Gastroesophageal sphincter (tissue), 3 donors: Measurements from ENCODE around the gene SIMC1.
"Not testable (repeated sequence)": the region's sequence is repeated elsewhere in the genome, so short reads cannot be mapped to it uniquely, and the experiment has no call there.

Experiments used
- CTCF ChIP-seq, 4 experiments: fragments of 200-600 bp in 2 of 4; fragments of 450-650 bp in 2 of 4; sonication (generic) in 1 of 4; IDR thresholded peaks; one replicate each; pipeline ENCODE4 v1.5.1; 2017 to 2019; ENCODE audit warnings: antibody characterized with exemption in 4 of 4, mild to moderate bottlenecking in 2 of 4, moderate library complexity in 2 of 4
- POLR2AphosphoS5 ChIP-seq: sonication (generic); formaldehyde crosslinking; IDR thresholded peaks from one replicate; pipeline ENCODE4 v1.6.1; 2017; ENCODE audit warnings: antibody characterized with exemption

DNA sequence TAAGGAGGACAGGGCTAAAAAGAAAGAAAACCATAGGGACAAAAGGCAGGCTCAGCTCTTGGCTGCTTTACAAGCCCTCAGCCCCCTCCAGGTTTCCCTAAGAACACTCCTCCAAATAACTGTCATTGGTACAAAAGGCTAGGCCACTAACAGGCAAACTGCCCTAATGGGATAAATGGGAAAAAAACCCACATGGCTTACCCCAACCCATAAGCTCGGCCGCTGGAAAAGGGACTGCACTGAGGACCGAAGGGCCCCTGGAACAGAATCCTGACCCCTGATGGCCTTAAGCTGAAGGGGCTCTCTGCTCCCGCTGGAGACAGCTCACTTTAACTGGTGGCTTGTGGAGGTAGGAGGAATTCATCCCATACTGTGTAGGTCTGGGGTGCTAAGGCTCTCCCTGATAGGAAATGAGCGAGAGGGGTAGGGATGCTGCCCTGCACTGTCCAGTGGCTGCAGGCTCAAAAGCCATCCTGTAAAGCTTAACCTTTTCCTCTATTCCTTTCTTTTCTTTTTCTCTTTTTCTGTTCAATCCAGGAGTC is 21.0 kb upstream of the SIMC1 start:
- TF ChIP-seq CTCF (IDR thresholded peaks at IDR 0.05); POLR2AphosphoS5: not testable (repeated sequence)
